ENCODE data around the gene APCDD1.
"Not testable (repeated sequence)": the region's sequence is repeated elsewhere in the genome, so short reads cannot be mapped to it uniquely, and the experiment has no call there.

The APCDD1 gene

GRCh38 chr18:10462597-10462996 lies 8.2 kb downstream of the APCDD1 start:
- no peak for DNase-seq (ENCODE audit: low spot score)

GRCh38 chr18:10463096-10463495 lies 8.7 kb downstream of the APCDD1 start:
- no peak for DNase-seq (ENCODE audit: low spot score)

DNA sequence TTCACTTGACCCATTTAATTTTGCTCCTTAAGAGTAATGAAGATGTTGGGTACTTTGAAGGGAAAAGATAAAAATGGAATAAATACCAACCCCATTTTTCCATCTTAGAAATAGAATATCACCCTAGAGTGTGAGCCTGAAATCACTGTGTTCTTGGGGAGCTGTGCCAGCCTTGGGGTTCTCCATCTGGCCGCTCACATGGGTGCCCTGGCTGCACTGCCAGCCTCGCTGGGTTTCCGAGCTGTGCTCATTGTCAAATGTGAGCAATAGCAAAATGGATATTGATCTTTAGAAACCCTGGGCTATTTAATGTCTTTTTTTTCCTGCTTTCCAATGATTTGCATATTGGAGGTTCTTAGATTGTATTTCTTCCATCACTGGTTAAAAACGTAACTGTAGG lies 9.3 kb downstream of the APCDD1 start:
- DNase-seq (ENCODE audit: low spot score), result no peak

GRCh38 chr18:10464161-10464648 lies 9.8 kb downstream of the APCDD1 start:
- DNase-seq (ENCODE audit: low spot score), result not testable (repeated sequence)

DNA sequence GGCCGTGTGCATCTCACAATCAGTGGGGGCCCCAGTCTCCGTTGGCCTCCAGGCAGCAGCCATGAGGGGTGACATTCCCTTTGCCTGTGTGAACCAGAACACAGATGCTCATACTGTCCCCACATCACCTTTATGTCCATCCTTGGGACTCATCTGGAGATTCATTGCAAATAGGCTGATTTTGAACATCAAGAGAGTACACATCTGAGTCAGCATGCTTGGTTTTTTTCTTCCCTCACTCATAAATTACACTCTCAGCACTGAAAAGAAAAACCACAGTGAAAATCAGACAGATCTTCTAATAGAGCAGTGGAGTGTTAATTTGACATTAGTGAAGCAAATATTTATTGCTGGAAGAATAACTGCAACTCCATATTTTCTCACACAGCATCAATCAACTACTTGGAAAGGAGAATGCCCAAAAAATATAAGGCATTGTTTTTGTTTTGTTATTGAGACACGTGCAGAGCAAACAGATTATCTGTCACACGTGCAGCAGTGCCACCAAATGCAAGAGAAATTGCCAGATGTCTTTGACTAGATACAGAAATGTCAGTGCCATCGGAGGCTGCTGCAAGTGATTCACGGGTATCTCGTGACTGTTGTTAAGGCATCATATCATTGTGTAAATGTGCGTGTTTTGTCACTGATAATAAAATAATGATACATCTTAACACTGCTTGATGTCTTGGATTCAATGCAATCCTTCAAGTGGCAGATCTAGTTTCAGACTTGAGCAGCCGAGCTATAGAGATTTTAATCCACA lies 10.9 kb downstream of the APCDD1 start:
- no peak for DNase-seq (ENCODE audit: low spot score)

DNA sequence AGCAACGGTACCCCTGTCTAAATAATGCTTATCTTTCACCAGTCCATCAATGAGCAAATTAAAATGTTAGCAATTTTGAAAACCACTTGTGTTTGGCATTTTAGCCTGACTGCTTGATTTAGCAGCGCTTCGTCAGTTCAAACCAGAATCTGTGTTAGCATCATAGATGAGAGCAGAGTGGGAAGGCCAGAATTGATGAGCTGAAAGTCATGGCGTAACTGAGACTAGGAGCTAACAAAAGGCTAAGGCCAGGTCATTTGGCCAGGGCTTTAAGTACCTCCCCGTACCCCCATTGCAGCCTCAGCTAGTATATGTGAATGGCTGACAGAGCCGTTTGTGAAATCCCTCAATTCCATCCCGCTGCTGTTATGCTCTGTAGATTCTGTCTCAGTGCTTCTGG lies 16.0 kb downstream of the APCDD1 start:
- DNase-seq (ENCODE audit: low spot score), result no peak

- no peak for DNase-seq (ENCODE audit: low spot score)
These were observed 17.1 kb downstream of the APCDD1 start for GRCh38 chr18:10471574-10471973.

DNA sequence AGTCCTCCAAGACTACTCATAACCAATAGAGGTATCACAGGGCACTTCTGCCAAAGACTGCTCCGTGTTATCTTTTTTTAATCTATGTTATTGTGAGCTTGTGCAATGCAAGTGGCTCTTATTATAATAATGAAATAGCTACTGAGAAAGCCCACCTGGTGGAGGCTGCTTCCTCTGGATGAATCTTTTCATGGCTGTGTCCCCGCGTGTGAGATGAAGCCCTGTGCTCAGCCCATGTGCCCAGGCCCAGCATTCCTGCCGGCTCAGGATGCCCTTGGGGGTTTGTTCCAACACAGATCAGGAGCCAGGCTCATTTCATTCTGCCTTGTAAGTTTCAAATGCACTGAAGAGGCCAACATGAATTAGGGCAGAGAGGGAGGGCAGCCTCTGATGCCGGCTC lies 18.7 kb downstream of the APCDD1 start:
- no peak for DNase-seq (ENCODE audit: low spot score)

DNA sequence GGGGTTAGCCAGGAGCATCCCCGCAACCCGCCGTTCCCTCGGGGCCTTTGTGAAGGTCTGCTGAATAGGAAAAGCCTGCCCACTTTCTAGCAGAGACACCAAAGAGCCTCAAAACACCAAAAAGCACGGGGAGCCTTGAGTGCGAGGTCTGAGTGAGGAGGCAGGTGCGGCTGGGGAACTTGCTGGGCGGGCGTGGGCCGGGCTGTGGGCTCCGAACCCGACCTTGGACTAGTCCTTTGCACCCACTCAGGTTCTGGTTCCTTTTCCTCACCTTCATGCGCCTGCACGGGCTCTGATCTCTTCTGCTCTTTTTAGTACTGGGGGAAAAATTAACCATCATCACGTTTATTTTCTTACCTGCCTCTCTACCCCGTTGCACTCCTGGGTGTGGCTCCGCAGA lies 19.9 kb downstream of the APCDD1 start:
- no peak for DNase-seq (ENCODE audit: low spot score)

- no peak for DNase-seq (ENCODE audit: low spot score)
These were observed 20.8 kb downstream of the APCDD1 start for GRCh38 chr18:10475276-10475653.

DNA sequence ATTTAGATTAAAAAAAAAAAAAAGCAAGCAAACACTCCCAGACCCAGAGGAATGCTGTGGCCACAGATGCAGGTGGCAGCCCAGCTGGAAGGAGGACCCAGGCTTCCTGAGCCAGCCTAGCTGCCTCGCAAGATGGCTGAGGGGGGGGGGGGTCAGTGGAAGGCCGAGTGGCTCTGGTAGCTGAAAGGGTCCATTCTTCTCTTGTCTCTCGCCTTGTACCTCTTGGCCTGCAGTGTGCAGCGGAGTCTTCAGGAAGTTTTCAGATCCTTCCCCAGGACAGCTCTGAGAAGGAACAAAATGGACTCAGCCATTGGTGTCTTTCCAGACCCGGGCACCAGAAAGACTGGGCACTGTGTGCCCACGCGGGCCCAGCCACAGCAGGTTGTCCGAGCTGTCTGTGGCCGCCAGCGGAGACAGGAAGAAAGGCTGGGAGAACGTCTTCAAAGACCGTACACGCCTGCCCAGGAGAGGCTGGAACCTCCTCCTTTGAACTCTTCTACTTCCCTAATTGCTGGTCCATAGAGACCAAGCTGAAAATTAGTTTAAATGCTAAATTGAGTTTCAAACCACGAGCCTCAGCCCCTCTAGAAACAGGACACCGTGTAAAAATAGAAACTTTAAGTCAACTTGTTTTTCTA lies 21.3 kb downstream of the APCDD1 start:
- DNase-seq (ENCODE audit: low spot score), result no peak

DNA sequence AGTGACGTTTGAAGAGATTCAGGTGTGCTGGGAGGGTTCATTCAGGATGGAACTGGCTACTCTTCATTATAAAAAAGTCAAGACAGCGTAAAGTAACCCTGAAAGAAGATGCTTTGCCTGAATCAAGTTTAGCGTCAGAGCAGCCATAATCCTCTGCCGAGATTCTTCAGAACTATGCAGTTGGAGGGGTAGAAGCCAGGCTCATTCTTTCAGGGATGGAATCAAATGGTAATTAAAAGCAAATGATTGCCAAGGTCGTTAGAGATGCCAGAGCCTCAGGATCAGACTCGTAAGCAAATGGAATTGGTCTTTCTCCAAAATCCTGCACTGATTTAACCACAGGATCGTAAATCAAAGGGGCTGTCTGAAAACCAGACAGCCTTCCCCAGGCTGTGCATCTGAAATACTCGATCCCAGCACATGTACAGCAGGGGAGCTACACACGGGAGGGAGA lies 21.9 kb downstream of the APCDD1 start:
- DNase-seq (ENCODE audit: low spot score), result no peak

DNA sequence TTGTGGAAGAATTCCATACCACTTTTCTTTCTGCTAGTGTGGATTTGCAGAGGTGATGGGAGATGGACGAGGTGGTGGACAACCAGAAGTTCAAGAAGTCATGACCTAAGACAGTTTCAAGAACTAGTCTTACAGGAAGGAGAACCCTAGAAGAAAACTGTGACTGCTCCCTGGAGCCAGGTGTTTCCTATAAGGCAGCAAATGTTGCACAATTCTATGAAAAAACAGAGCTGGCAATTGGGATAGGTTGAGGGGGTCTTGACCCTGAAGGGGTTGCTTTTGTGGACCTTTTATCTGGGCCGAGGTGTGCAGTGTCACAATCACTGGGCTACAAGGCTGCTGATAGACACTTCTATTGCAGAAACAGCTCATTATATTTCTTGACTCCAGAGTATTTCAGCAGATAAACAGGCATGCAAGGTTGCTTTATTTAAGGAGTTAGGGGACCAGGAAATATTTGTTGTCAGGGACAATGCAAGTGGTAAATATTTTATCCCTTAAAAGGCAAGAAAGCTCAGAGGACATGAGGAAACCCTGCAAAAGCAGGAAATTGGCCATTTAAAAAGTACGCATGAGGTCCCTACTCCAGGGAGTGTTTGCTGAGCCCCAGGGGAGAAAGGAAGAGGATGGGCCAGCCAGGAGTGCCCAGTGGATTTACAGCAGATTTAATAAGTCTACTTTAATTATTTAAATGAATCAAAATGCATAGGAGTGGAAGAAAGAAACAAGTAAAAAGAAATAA lies 22.9 kb downstream of the APCDD1 start:
- DNase-seq (ENCODE audit: low spot score), result no peak

GRCh38 chr18:10477863-10478260 lies 23.4 kb downstream of the APCDD1 start:
- no peak for DNase-seq (ENCODE audit: low spot score)

- no peak for DNase-seq (ENCODE audit: low spot score)
These were observed 27.4 kb downstream of the APCDD1 start for GRCh38 chr18:10481831-10482230.

DNA sequence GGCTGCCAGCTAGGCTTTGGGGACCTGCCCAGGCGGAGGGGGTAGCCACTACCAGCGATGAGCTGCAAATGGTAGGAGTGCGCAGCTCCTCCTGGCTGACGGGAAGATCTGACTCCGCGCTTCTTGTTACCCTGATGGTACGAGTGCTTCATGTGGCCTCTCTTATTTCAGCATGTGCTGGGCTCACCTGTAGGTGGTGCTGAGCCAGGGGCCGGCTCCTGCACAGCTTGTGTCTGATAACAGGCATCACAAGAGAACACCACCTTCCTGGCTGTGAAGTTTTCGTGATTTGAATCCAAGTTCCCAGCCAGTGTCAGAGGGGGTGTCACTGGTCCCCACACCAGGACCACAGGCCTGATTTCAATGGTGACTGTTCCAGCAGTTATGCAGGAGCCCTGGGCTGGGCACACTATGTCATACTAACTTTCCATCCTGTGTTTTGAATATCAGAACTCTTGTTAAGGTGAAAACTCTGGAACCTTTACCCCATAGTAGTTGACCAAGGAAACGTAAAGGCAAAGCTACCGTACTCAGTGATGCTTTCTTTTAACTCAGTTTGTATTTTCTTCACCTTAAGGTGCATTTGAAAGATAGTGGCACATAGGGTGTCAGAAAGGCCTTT lies 28.0 kb downstream of the APCDD1 start:
- DNase-seq (ENCODE audit: low spot score), result no peak

DNA sequence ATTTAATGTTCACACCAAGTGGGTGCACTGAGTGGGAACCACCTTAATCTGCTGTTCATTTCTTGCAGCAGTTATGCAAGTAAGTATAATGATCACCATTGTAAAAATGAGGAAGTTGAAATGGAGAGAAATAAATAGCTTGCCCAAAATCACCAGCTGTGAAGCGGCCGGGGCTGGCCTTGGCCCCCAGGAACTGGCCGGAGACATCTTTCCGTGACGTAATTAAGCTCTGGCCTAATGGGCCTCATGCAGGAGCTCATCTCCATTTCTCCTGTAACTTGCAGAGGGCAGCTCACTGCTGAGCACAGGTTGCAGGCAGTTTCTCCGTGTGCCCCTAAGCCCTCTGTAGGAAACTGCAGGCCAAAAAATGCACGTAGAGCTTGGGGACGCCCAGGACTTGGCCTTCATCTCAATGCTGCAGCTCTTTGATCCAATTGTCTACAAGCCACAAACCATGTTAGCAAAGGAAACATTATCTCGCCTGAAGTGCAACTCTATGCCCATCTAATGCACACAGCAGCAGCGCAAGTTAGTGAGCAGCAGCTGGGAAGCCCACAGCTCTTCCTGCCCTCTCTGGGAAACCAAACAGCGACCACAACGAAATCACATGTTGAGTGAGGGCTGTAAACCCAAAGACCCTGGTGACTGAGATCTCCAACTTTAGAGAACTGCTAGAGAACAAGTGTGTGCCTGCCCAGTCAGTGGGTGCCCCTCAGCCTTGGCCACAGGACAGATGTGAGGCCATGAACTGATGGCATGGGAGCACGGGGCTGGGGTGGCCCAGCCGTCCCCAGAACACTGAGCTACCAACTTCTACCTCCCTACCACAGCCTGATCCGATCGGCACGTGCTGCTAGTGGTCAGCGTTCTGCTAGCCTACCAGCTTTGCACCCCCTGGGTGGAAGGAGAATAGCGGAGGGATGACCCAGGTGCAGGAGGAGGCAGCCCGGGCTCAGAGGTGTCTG lies 28.8 kb downstream of the APCDD1 start:
- no peak for DNase-seq (ENCODE audit: low spot score)

DNA sequence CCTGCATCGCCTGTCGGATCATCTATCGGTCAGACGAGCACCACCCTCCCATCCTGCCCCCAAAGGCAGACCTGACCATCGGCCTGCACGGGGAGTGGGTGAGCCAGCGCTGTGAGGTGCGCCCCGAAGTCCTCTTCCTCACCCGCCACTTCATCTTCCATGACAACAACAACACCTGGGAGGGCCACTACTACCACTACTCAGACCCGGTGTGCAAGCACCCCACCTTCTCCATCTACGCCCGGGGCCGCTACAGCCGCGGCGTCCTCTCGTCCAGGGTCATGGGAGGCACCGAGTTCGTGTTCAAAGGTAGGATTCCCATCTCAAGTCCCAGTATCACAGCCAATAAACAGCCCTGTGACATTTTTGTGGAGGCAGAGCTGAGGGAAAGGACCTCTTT lies 31.0 kb downstream of the APCDD1 start:
- no peak for DNase-seq (ENCODE audit: low spot score)

GRCh38 chr18:10486362-10486761 lies 31.9 kb downstream of the APCDD1 start:
- DNase-seq (ENCODE audit: low spot score), result no peak

DNA sequence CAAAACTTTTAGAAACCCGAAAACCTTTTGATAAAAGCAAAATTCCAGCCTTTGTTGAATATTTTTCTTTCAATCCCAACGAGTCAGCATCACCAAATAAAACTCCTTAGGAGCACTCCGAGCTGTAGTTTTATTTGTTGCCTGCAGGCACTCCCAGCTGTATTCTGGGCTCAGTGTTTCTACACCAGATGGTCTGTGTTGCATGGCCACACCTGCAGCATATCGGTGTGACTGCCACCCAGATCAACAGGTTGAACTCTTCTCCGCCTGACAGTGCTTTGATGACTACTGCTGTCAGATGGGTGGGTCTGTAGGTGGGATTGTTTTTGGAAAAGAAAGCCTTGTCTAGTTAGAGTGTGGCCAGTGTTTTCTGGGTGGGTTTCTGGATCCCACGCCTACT lies 32.7 kb downstream of the APCDD1 start:
- DNase-seq (ENCODE audit: low spot score), result no peak

- no peak for DNase-seq (ENCODE audit: low spot score)
These were observed 33.6 kb downstream of the APCDD1 start for GRCh38 chr18:10488017-10488416.

Data from pons (tissue), 1 donor.